Stimulated activated CD8-positive, alpha-beta memory T cell treated with anti-CD3 and anti-CD28 coated beads, Interleukin-15, amount 100 ng/mL, for 24 hours (primary cell): ENCODE results near the gene TCHP.

Experiments
- DNase-seq: peaks from one replicate; pipeline ENCODE4 v3.0.0-alpha.2; 2020; ENCODE audit warnings: low read depth

The TCHP gene

GRCh38 chr12:109961612-109962011 is 61.5 kb downstream of the TCHP start:
- DNase-seq = no peak

GRCh38 chr12:109962398-109962797 is 62.3 kb downstream of the TCHP start:
- no peak for DNase-seq

- no peak for DNase-seq
These were observed 63.3 kb downstream of the TCHP start for GRCh38 chr12:109963330-109963729.

GRCh38 chr12:109963743-109964429 is 63.8 kb downstream of the TCHP start:
- no peak for DNase-seq

DNA sequence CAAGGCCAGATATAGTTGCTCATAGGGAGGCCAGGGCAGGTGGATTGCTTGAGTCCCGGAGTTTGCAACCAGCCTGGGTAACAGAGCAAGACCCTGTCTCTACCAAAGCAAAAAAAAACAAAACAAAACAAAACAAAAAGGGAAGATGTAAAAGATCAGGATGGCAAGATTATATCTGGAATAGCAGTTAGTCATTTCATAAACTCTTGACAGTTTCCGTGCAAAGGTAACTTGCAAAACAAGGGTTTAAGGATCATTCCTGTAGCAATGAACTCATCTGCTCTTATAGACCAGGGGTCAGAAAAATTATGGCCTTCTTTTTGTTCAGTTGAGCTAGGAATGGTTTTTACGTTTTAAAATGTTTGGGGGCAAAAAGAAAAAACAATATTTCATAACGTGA is 66.5 kb downstream of the TCHP start:
- no peak for DNase-seq

- no peak for DNase-seq
These were observed 67.4 kb downstream of the TCHP start for GRCh38 chr12:109967383-109968031.
